Measurements from ENCODE around the gene RFX5.

Gene RFX5

GRCh38 chr1:151373196-151373595 lies 26.1 kb upstream of the RFX5 start:
- no peak for TF ChIP-seq CTCF (conservative IDR thresholded peaks at IDR 0.05)
- peak overlapping the region; percentile 96 for H3K27ac ChIP-seq

- peak within 1 kb of the TSS; percentile 96 for H3K27ac ChIP-seq
- TF ChIP-seq CTCF (conservative IDR thresholded peaks at IDR 0.05) = no peak
- TF ChIP-seq ZFX (IDR thresholded peaks at IDR 0.05) = peak; percentile 46; the same call in 1 of the 2 replicates
Observed at GRCh38 chr1:151372058-151372934, 25.2 kb upstream of the RFX5 start, which contains the start of gene SELENBP1. SELENBP1 (minus strand) TSS chr1:151372705; CDS start chr1:151372641, 64 bp downstream.

GRCh38 chr1:151371370-151372057 lies 24.5 kb upstream of the RFX5 start:
- peak overlapping the region; percentile 96 for H3K27ac ChIP-seq
- TF ChIP-seq ZFX (IDR thresholded peaks at IDR 0.05) = no peak
- no peak for TF ChIP-seq CTCF (conservative IDR thresholded peaks at IDR 0.05)

DNA sequence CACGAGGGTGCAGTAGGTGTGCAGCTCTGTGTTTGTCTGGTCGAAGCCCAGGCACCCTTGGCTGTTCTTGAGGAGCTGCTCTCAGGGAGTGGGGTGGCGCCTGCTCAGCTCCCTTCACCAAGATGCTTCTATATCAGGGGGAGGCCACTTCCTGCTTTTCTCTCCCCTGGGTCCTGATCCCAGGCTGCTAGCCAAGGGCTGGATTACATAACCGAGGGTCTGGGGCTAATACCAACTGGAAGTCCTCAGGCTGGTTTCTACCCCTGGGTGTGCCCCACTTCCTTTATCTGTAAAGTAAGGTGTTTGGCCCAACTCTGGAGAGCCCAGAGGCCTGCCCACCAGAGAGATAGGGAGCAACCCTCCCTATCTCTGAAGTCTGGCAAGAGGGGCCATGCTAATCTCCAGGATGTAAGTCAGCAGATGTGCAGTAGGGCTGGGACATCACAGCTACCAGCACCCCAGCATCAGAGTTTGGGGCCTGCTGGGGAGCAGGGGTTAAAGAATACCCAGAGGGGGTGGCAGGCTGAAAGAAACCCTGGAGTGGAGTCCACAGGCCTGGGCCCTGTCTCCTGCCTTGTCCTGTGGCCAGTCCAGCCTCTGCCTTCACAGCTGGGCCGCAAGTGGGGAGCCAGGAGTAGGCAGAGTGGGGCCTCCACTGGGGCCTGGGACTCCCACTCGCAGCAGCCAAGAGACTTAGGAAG lies 23.3 kb upstream of the RFX5 start:
- peak overlapping the region; percentile 96 for H3K27ac ChIP-seq
- no peak for TF ChIP-seq CTCF (conservative IDR thresholded peaks at IDR 0.05)
- no peak for TF ChIP-seq ZFX (IDR thresholded peaks at IDR 0.05)

DNA sequence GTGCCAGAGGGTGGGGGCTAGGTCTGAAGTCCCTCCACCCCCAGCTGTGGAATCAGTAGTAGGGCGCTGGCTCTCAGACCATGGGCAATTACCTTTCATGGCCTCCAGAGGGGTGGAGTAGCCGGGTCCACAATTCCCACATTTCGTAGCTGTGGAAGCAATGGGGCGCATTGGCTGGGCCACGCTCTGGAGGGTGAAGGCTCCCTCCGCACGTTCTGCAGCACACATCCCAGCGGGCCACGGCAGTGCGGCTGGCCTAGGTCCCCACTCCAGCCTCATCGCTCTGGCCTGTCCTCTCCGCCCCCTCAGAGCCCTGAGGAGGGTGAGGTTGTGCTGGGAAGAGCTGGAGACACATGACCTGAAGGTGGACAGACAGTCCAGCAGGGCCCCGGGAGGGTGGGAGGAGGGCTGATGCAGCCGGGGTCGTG lies 22.6 kb upstream of the RFX5 start:
- TF ChIP-seq CTCF (conservative IDR thresholded peaks at IDR 0.05) = no peak
- no peak for TF ChIP-seq ZFX (IDR thresholded peaks at IDR 0.05)
- H3K27ac ChIP-seq = no peak overlapping the region; the same call in 1 of the 2 replicates

GRCh38 chr1:151369302-151369610 lies 22.2 kb upstream of the RFX5 start:
- TF ChIP-seq CTCF (conservative IDR thresholded peaks at IDR 0.05) = no peak
- H3K27ac ChIP-seq = no peak overlapping the region

Data from C4-2B (cell line).